AG10803 (cell line): ENCODE data around the gene HLA-DPA1.
A peak's percentile ranks its signal among the peaks of the same experiment; 100 is the strongest.

Experiments
- DNase-seq: peaks from one replicate; pipeline ENCODE4 v3.0.0; 2010; ENCODE audit warnings: low read depth
- H3K4me3 ChIP-seq: 2 replicates; pipeline ENCODE4 v1.5.1; 2011; ENCODE audit warnings: mild to moderate bottlenecking, low read length, control low read depth
- CTCF ChIP-seq: conservative IDR thresholded peaks from 2 replicates; pipeline ENCODE4 v1.5.1; 2011; ENCODE audit warnings: mild to moderate bottlenecking, low read length, control low read depth, inconsistent platforms

Gene HLA-DPA1

GRCh38 chr6:33079580-33079979, 6.1 kb upstream of the HLA-DPA1 start:
- H3K4me3 ChIP-seq: no peak overlapping the region
- no peak for DNase-seq
- TF ChIP-seq CTCF: no peak

DNA sequence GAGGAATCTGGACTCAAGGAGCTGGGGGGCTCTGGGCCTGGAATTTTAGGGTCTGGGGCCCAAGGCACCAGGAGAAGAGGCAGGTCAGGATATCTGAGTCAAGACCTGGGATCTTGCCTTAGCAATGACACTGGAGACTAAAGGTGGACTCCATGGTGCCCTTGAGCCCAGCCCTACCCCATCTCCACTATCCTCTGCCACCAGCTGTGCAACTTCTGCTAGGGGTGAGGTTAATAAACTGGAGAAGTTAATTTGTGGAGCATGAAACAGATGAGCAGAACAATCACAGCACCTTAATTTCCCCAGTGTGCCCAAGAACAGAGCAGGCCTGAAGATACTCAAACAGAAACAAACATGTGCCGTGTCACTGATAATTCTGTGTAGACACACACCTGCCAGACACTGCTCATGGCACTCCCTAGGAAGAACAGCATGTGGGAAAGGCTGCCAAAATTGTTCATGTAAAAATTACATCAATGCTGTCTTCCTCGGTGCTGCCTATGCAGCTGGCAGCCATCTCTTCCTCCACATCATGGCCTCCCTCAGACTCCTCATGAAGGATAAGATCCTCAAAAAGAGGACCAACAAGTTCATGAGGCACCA, 5.6 kb upstream of the HLA-DPA1 start:
- no peak overlapping the region for H3K4me3 ChIP-seq
- no peak for TF ChIP-seq CTCF
- no peak for DNase-seq

- H3K4me3 ChIP-seq: no peak overlapping the region
- no peak for TF ChIP-seq CTCF
- no peak for DNase-seq
These were observed 5.0 kb upstream of the HLA-DPA1 start for GRCh38 chr6:33078442-33078841.

DNA sequence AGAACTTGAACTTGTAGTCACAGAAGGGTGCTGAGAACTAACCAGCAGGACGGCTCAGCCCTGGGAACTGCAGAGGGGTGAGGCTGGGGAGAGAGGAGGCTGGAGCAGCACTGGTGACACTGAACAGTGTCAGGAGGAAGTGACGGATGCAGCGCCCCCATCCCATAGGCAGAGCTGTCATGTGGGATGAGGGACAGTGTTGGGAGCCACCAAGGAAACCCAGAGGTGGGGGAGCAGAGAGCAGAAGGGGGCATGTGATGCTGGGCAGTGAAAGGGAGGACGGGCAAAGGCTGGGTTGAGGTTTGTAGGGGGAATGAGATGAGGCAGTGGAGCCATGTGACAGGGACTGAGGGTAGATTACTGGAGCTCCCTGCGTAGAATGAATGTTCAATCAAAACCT, 4.5 kb upstream of the HLA-DPA1 start:
- H3K4me3 ChIP-seq: no peak overlapping the region
- DNase-seq: no peak
- TF ChIP-seq CTCF: no peak

GRCh38 chr6:33076406-33076934, 3.0 kb upstream of the HLA-DPA1 start:
- TF ChIP-seq CTCF: no peak
- H3K4me3 ChIP-seq: no peak overlapping the region
- DNase-seq: no peak

- H3K4me3 ChIP-seq: no peak within 1 kb of the TSS
- no peak for TF ChIP-seq CTCF
- DNase-seq: peak; percentile 48
These were observed 2.3 kb upstream of the HLA-DPA1 start, which contains the start of gene HLA-DPB1 for GRCh38 chr6:33075568-33076405. Gene HLA-DPB1, plus strand, starts transcription at chr6:33075990. Its CDS starts 52 bp downstream, at chr6:33076042.

GRCh38 chr6:33075208-33075567, 1.7 kb upstream of the HLA-DPA1 start:
- DNase-seq: no peak
- TF ChIP-seq CTCF: no peak
- H3K4me3 ChIP-seq: no peak overlapping the region
